Smooth muscle cell (in vitro differentiated cells): ENCODE measurements around the gene ASIC5. TPM values are rescaled to one million over a fixed set of nuclear protein-coding genes. Genes with fewer than 3 reads are reported as not detected.

Experiments
- DNase-seq: peaks from one replicate; lab custom pipeline; 2025; ENCODE audit not compliant: unreplicated experiment; lab: John Stamatoyannopoulos, UW
- H2AFZ ChIP-seq: fragments of 200-600 bp; sonication (generic); 2 replicates; pipeline ENCODE4 v1.6.0; 2016; ENCODE audit warnings: antibody characterized with exemption, low read depth, mild to moderate bottlenecking
- H3F3A ChIP-seq: fragments of 200-600 bp; sonication (generic); 2 replicates; pipeline ENCODE4 v1.6.0; 2017; ENCODE audit warnings: antibody characterized with exemption, low read depth
- H3K27ac ChIP-seq: fragments of 200-600 bp; sonication (generic); 2 replicates; pipeline ENCODE4 v1.5.1; 2016; ENCODE audit warnings: low read depth, mild to moderate bottlenecking
- H3K27me3 ChIP-seq: fragments of 200-600 bp; sonication (generic); 2 replicates; pipeline ENCODE4 v1.6.1; 2016; ENCODE audit warnings: low read depth, mild to moderate bottlenecking
- H3K36me3 ChIP-seq: fragments of 200-600 bp; sonication (generic); 2 replicates; pipeline ENCODE4 v1.5.1; 2016; ENCODE audit warnings: low read depth
- H3K4me1 ChIP-seq: fragments of 200-600 bp; sonication (generic); 2 replicates; pipeline ENCODE4 v1.5.1; 2016; ENCODE audit warnings: low read depth
- H3K4me2 ChIP-seq: fragments of 200-600 bp; sonication (generic); 2 replicates; pipeline ENCODE4 v1.6.0; 2016; ENCODE audit warnings: mild to moderate bottlenecking
- H3K4me3 ChIP-seq: fragments of 200-600 bp; sonication (generic); 2 replicates; pipeline ENCODE4 v1.5.1; 2016; ENCODE audit warnings: mild to moderate bottlenecking
- H3K79me2 ChIP-seq: fragments of 200-600 bp; sonication (generic); 2 replicates; pipeline ENCODE4 v1.6.0; 2016; ENCODE audit warnings: low read depth, mild to moderate bottlenecking
- H3K9ac ChIP-seq: fragments of 200-600 bp; sonication (generic); 2 replicates; pipeline ENCODE4 v1.6.0; 2016; ENCODE audit warnings: low read depth
- H3K9me3 ChIP-seq: fragments of 200-600 bp; sonication (generic); replicated peaks from 2 replicates; pipeline ENCODE4 v1.5.1; 2016; ENCODE audit warnings: low read depth
- H4K20me1 ChIP-seq: fragments of 200-600 bp; sonication (generic); 2 replicates; pipeline ENCODE4 v1.6.0; 2016; ENCODE audit warnings: low read depth
- WGBS: methylation state at CpG from one replicate; pipeline ENCODE4 v1.1.7; 2016; ENCODE audit warnings: low lambda C conversion rate; 5-methylcytosine and 5-hydroxymethylcytosine counted together
- polyA plus RNA-seq: library from polyadenylated mRNA; unstranded; fragments of >200 nt; fragmentation: Nextera tagmentation; extraction: Ambion mirVana; gene quantifications from 2 replicates; pipeline ENCODE4 v1.2.1, GENCODE V29; 2016
- total RNA-seq: library from RNA; depleted of rRNA; stranded (reverse); fragments of >200 nt; gene quantifications from 2 replicates; pipeline ENCODE4 v1.2.3, GENCODE V29; 2014
- TF ChIP-seq, protein P1 (sequence below): fragments of 200-600 bp; sonication (generic); IDR thresholded peaks from 2 replicates; pipeline ENCODE4 v1.5.1; 2017; ENCODE audit warnings: borderline replicate concordance, mild to moderate bottlenecking, antibody characterized with exemption; ENCODE audit not compliant: insufficient read depth, poor library complexity, severe bottlenecking

The ASIC5 gene
- total and polyA plus RNA-seq, 2 experiments from 2014 or later: not detected

- Histone ChIP-seq H3K36me3 (peaks cover 3% of the 10 kb centered on the region), H3K9ac (no peak overlapping the region), H3K79me2 (no peaks in the 10 kb centered on the region), H3K4me2 (peak overlapping the region; percentile 53), H3K27ac (peak overlapping the region; percentile 51), H3K27me3 (no peaks in the 10 kb centered on the region), H4K20me1 (no peaks in the 10 kb centered on the region), H2AFZ (no peak overlapping the region), H3K9me3 (no peaks in the 10 kb centered on the region), H3K4me1 (peaks cover 2% of the 10 kb centered on the region), H3F3A (peaks cover 7% of the 10 kb centered on the region), H3K4me3 (no peak overlapping the region)
- DNase-seq: no peak
- 53% methylated on average over 9 of the region's 9 CpGs for WGBS
- TF ChIP-seq, protein P1, sequence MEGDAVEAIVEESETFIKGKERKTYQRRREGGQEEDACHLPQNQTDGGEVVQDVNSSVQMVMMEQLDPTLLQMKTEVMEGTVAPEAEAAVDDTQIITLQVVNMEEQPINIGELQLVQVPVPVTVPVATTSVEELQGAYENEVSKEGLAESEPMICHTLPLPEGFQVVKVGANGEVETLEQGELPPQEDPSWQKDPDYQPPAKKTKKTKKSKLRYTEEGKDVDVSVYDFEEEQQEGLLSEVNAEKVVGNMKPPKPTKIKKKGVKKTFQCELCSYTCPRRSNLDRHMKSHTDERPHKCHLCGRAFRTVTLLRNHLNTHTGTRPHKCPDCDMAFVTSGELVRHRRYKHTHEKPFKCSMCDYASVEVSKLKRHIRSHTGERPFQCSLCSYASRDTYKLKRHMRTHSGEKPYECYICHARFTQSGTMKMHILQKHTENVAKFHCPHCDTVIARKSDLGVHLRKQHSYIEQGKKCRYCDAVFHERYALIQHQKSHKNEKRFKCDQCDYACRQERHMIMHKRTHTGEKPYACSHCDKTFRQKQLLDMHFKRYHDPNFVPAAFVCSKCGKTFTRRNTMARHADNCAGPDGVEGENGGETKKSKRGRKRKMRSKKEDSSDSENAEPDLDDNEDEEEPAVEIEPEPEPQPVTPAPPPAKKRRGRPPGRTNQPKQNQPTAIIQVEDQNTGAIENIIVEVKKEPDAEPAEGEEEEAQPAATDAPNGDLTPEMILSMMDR: no peak
Measured at GRCh38 chr4:155802190-155802959, 63.7 kb downstream of the ASIC5 start.

DNA sequence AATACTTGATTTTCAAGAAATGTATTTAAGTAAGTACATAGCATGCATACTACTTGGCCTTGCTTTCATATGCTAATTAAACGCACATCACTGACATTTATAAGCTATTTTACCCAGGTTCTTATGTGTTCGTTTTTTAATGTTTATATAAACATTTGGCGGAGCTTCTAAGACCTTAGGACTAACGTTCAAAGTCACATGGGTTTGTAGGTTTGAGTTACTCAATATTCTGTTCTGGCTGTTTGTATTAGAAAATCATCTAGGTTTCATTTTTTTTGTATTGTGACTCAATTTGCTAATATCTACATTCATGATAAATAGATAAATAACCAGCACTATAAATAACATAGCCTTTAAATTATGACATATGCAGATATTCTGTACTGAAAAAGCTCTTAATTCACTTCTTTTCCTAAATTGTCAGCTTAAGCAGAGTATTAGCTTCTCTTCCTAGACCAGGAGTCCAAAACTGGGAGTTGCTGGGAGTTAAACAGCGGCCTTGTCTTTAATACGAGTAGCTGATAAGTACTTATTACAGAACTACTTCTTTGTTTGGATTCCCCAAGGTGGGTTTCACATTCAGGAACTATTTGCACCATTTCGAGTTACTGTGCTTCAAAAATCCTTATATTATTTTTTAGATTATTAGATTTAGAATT, 65.3 kb downstream of the ASIC5 start:
- DNase-seq: no peak
- Histone ChIP-seq H3K27me3 (no peaks in the 10 kb centered on the region), H3F3A (peaks cover 4% of the 10 kb centered on the region), H3K9ac (no peak overlapping the region), H3K27ac (no peak overlapping the region), H3K79me2 (no peaks in the 10 kb centered on the region), H3K4me1 (no peaks in the 10 kb centered on the region), H3K36me3 (peaks cover 3% of the 10 kb centered on the region), H2AFZ (no peak overlapping the region), H4K20me1 (no peaks in the 10 kb centered on the region), H3K4me2 (no peak overlapping the region), H3K4me3 (no peak overlapping the region), H3K9me3 (no peaks in the 10 kb centered on the region)
- 87% methylated on average over 7 of the region's 7 CpGs for WGBS
- TF ChIP-seq, protein P1: no peak

DNA sequence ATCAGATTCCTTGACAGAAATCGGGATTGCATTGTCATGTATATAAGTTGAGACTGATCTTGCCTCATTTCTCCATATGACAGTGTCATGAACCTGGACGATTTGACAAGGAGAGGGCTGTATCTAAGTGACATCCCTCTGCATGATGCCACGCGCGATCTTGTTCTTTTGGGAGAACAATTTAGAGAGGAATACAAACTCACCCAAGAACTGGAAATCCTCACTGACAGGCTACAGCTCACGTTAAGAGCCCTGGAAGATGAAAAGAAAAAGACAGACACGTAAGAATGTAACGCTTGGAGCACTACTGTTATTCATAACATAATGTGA, 66.3 kb downstream of the ASIC5 start:
- Histone ChIP-seq H4K20me1 (no peaks in the 10 kb centered on the region), H3K4me1 (no peaks in the 10 kb centered on the region), H3K27me3 (no peaks in the 10 kb centered on the region), H3K4me2 (no peak overlapping the region), H3K36me3 (peaks cover 3% of the 10 kb centered on the region), H3K4me3 (no peak overlapping the region), H2AFZ (no peak overlapping the region), H3K79me2 (no peaks in the 10 kb centered on the region), H3F3A (no peaks in the 10 kb centered on the region), H3K9me3 (no peaks in the 10 kb centered on the region), H3K9ac (no peak overlapping the region), H3K27ac (no peak overlapping the region)
- no peak for DNase-seq
- TF ChIP-seq, protein P1: no peak
- 94% methylated on average over 8 of the region's 8 CpGs for WGBS
